ENCODE measurements around the gene ILF3. TPM values are rescaled to one million over a fixed set of nuclear protein-coding genes. Genes with fewer than 3 reads are reported as not detected.

Gene ILF3
- total and polyA plus RNA-seq, 2 experiments from 2014 or later: 573 to 616 TPM

DNA sequence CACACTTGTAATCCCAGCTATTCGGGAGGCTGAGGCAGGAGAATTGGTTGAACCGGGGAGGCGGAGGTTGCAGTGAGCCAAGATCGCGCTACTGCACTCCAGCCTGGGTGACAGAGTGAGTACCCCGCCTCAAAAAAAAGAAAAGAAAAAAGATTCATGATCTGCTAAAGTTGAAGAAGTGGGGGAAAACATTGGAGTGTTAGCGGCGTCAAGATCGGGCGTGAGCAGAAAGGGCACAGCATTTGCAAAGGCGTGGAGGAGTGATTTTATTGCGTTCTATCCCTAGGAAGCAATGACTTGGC lies 62.9 kb downstream of the ILF3 start:
- Histone ChIP-seq H3K9me2 (ENCODE audit: insufficient read depth) (no peaks in the 10 kb centered on the region), H3F3A (replicated peaks; ENCODE audit: low read depth) (peaks cover 3% of the 10 kb centered on the region; the same call in 1 of the 2 replicates), H3K4me3 (peak overlapping the region; percentile 12; the same call in 1 of the 2 replicates), H3K79me2 (replicated peaks; ENCODE audit: insufficient read depth) (peaks cover 38% of the 10 kb centered on the region), H4K20me1 (replicated peaks; ENCODE audit: insufficient read depth) (peaks cover 32% of the 10 kb centered on the region), H3K27ac (ENCODE audit: low read depth) (no peak overlapping the region), H3K36me3 (ENCODE audit: insufficient read depth) (0 out of 2 replicates have a peak, but pooled peaks cover 5% of the 10 kb centered on the region), H2AFZ (peak overlapping the region; percentile 0; the same call in 1 of the 2 replicates), H3K27me3 (ENCODE audit: insufficient read depth) (no peaks in the 10 kb centered on the region), H3K4me1 (ENCODE audit: insufficient read depth) (no peaks in the 10 kb centered on the region; the same call in 1 of the 2 replicates), H3K4me2 (peak overlapping the region; percentile 19; the same call in 1 of the 2 replicates)
- H3K27me3 Mint-ChIP-seq (ENCODE audit: insufficient read depth, low read depth, poor library complexity): peaks cover 4% of the 10 kb centered on the region
- H3K36me3 Mint-ChIP-seq (ENCODE audit: low read depth): peaks cover 9% of the 10 kb centered on the region; the same call in 2 of the 3 replicates
- H3K27ac Mint-ChIP-seq: peak overlapping the region; percentile 97
- H3K9me3 Mint-ChIP-seq: peaks cover 2% of the 10 kb centered on the region; the same call in 1 of the 3 replicates
- TF ChIP-seq, protein P1, sequence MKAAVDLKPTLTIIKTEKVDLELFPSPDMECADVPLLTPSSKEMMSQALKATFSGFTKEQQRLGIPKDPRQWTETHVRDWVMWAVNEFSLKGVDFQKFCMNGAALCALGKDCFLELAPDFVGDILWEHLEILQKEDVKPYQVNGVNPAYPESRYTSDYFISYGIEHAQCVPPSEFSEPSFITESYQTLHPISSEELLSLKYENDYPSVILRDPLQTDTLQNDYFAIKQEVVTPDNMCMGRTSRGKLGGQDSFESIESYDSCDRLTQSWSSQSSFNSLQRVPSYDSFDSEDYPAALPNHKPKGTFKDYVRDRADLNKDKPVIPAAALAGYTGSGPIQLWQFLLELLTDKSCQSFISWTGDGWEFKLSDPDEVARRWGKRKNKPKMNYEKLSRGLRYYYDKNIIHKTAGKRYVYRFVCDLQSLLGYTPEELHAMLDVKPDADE (IDR thresholded peaks at IDR 0.05): no peak
- no peak for TF ChIP-seq CTCF (conservative IDR thresholded peaks at IDR 0.05; ENCODE audit: low read depth in 2 of 2)
- TF ChIP-seq POLR2AphosphoS5 (IDR thresholded peaks at IDR 0.05; ENCODE audit: low read depth): 0 out of 2 replicates have a peak, but pooled peaks have one; percentile 35
- no peak for TF ChIP-seq EZH2phosphoT487 (IDR thresholded peaks at IDR 0.05; ENCODE audit: unreplicated experiment)
- DNase-seq (ENCODE audit: low spot score): no peak
- peaks cover 12% of the 10 kb centered on the region for H3K4me1 Mint-ChIP-seq
- H3K4me3 Mint-ChIP-seq: peak overlapping the region; percentile 95
- no peak for ATAC-seq

DNA sequence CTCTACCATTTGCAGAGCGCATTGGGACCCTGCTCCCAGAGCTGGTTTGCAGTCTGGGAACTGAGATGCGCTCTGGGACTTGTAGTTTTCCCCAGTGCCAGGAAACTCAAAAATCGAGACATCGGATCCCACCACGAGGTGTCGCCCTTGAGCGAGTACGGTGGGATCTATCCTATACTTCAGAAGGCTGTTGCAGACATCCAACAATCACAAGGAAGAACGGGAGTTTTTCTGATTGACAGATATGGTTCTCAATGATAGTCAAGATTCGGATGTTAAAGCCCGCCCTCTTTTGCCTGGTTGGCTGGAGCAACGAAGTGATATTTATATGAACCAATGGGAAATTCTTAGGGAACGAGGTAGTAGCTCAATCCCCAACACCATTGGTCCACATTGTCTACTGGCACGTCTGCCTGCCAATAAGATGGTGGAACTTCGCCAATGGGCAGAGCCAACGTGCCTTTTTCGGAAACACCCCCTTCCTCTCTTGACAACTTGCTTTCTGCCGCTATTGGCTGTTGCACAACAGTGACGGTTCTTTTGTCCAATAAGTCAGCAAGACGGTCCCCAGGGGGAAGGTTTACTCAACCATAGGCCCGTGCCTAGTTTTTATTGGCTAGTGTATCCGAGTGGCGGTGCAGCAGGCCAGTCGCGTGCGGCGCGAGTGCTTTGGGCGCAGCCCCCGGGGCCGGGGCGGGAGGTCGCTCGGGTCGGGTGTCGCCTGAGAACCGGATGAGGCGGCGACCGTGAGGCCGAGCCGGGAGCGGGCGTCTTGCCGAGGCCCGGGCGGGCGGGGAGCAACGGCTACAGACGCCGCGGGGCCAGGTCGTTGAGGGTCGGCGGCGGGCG lies 63.4 kb downstream of the ILF3 start, which contains the start of gene DNM2:
Gene DNM2 (plus strand): TSS at position 724 of the 849 bp plus-strand sequence. CDS start 164 bp downstream, outside the sequence.
- peak within 1 kb of the TSS; percentile 69 for H3K4me3 ChIP-seq
- DNase-seq (ENCODE audit: low spot score) (peak; percentile 100), ATAC-seq (peak; percentile 91)
- Mint-ChIP-seq H3K9me3 (peaks cover 2% of the 10 kb centered on the region; the same call in 1 of the 3 replicates), H3K4me1 (peaks cover 10% of the 10 kb centered on the region), H3K4me3 (peak within 1 kb of the TSS; percentile 95), H3K27me3 (ENCODE audit: insufficient read depth, low read depth, poor library complexity) (peaks cover 4% of the 10 kb centered on the region), H3K36me3 (ENCODE audit: low read depth) (peaks cover 9% of the 10 kb centered on the region; the same call in 2 of the 3 replicates), H3K27ac (peak within 1 kb of the TSS; percentile 97)
- H3K4me2 ChIP-seq: peak within 1 kb of the TSS; percentile 94
- no peaks in the 10 kb centered on the region; the same call in 1 of the 2 replicates for H3K4me1 ChIP-seq (ENCODE audit: insufficient read depth)
- H3K27ac ChIP-seq (ENCODE audit: low read depth): no peak within 1 kb of the TSS
- peak within 1 kb of the TSS; percentile 15; the same call in 1 of the 2 replicates for H2AFZ ChIP-seq
- no peaks in the 10 kb centered on the region for H3K9me2 ChIP-seq (ENCODE audit: insufficient read depth)
- peaks cover 34% of the 10 kb centered on the region for H4K20me1 ChIP-seq (replicated peaks; ENCODE audit: insufficient read depth)
- H3K79me2 ChIP-seq (replicated peaks; ENCODE audit: insufficient read depth): peaks cover 44% of the 10 kb centered on the region
- peaks cover 3% of the 10 kb centered on the region; the same call in 1 of the 2 replicates for H3F3A ChIP-seq (replicated peaks; ENCODE audit: low read depth)
- no peaks in the 10 kb centered on the region for H3K27me3 ChIP-seq (ENCODE audit: insufficient read depth)
- H3K36me3 ChIP-seq (ENCODE audit: insufficient read depth): 0 out of 2 replicates have a peak, but pooled peaks cover 5% of the 10 kb centered on the region
- no peak for TF ChIP-seq REST (IDR thresholded peaks at IDR 0.05; ENCODE audit: unreplicated experiment)
- no peak for TF ChIP-seq NANOG (IDR thresholded peaks at IDR 0.05; ENCODE audit: borderline replicate concordance)
- peak; percentile 72 for TF ChIP-seq POLR2AphosphoS5 (IDR thresholded peaks at IDR 0.05; ENCODE audit: low read depth)
- peak; percentile 89 for TF ChIP-seq CREB1 (CRISPR knock-in tag; IDR thresholded peaks at IDR 0.05; ENCODE audit: low read depth)
- no peak for TF ChIP-seq STAT1 (IDR thresholded peaks at IDR 0.05; ENCODE audit: unreplicated experiment)
- TF ChIP-seq ZNF114 (CRISPR knock-in tag; IDR thresholded peaks at IDR 0.05): no peak
- TF ChIP-seq ZNF331 (CRISPR knock-in tag; IDR thresholded peaks at IDR 0.05; ENCODE audit: low read depth): no peak
